Pancreas (tissue), 10 donors: Measurements from ENCODE around the gene FYCO1. TPM values are rescaled to one million over a fixed set of nuclear protein-coding genes. Genes with fewer than 3 reads are reported as not detected.
A peak's percentile ranks its signal among the peaks of the same experiment; 100 is the strongest.
"Not testable (repeated sequence)": the region's sequence is repeated elsewhere in the genome, so short reads cannot be mapped to it uniquely, and the experiment has no call there.

Experiments used
- ATAC-seq, 4 donors: fragments of 200-7000 bp; cut with Tn5 transposase; one replicate each; pipeline versions ENCODE4 v1.8.0 to v1.9.1; 2020; ENCODE audit warnings: mild to moderate bottlenecking in 4 of 4, moderate library complexity in 4 of 4
- DNase-seq, 6 donors: peaks; one replicate each; pipeline ENCODE4 v3.0.0-alpha.2; 2020
- FAIRE-seq: peaks from 2 replicates; lab custom pipeline; 2012; peaks lifted over from hg19 to GRCh38; lab: Jason Lieb, UNC
- H3K27ac ChIP-seq, 4 donors: fragments of 200-600 bp; sonication (generic); 1 replicate in 3 of 4; 2 replicates in 1 of 4; pipeline versions ENCODE4 v1.5.0 to v1.8.0; 2020
- H3K27me3 ChIP-seq, 4 donors: fragments of 200-600 bp; one replicate each; pipeline ENCODE4 v1.8.0; 2021
- H3K36me3 ChIP-seq, 3 donors: fragments of 200-600 bp; sonication (generic) in 1 of 3; one replicate each; pipeline versions ENCODE4 v1.5.0 to v1.8.0; 2020 to 2021
- H3K4me1 ChIP-seq, 3 donors: fragments of 200-600 bp; one replicate each; pipeline ENCODE4 v1.8.0; 2021
- H3K4me3 ChIP-seq, 4 donors: fragments of 200-600 bp; sonication (generic) in 2 of 4; one replicate each; pipeline versions ENCODE4 v1.5.0 to v1.8.0; 2020 to 2021
- H3K9me3 ChIP-seq, 4 donors: fragments of 200-600 bp; one replicate each; pipeline ENCODE4 v1.8.0; 2021
- WGBS, 2 donors: extraction: QIAGEN DNeasy Blood & Tissue Kit; methylation state at CpG; one replicate each; pipeline ENCODE4 v1.1.7; 2013; 5-methylcytosine and 5-hydroxymethylcytosine counted together
- intact Hi-C, 3 donors: fragments of 100-400 bp; cut with DNase I; formaldehyde crosslinking; loops; one replicate each; pipeline versions ENCODE4 v1.11.1 to v1.14.2; 2022
- polyA plus RNA-seq, 2 donors: library from polyadenylated mRNA; stranded (reverse); fragments of 200-250 nt; gene quantifications; one replicate each; pipeline ENCODE4 v1.2.3, GENCODE V29; 2013
- total RNA-seq, 6 donors: library from RNA; stranded (reverse); fragmentation: NEBNext Ultra II Directional in 4 of 6; extraction: Animal tissue kit (Norgen Biotek cat#: 25700) in 4 of 6; gene quantifications; one replicate each; pipeline versions ENCODE4 v1.2.1 to v1.2.4, GENCODE V29; 2021 to 2023
- TF ChIP-seq, protein P1 (sequence below), 4 donors: fragments of 200-600 bp; sonication (generic) in 3 of 4; IDR thresholded peaks; one replicate each; pipeline versions ENCODE4 v1.5.0 to v1.8.0; 2021; ENCODE audit warnings: antibody characterized with exemption in 4 of 4
- donor health status: healthy with polysubstance abuse.
- donor health status: DM: no; HTN: no; CAD: no; lungs with moderate emphysema.
- donor health status: DM: no; HTN: no; CAD: no.
- donor health status: control.
- donor health status: control.
- donor health status: Bipolar disorder and iron deficiency.
- donor health status: DM: yes; HTN: yes; CAD: no.
- donor health status: DM: no; HTN: no; CAD: no.
- donor health status: DM: no; HTN: no; CAD: no.
- donor health status: DM: yes; HTN: yes; CAD: no.

Gene FYCO1
- total and polyA plus RNA-seq, 8 donors = 9.3 to 25.1 (median 15.7) TPM

DNA sequence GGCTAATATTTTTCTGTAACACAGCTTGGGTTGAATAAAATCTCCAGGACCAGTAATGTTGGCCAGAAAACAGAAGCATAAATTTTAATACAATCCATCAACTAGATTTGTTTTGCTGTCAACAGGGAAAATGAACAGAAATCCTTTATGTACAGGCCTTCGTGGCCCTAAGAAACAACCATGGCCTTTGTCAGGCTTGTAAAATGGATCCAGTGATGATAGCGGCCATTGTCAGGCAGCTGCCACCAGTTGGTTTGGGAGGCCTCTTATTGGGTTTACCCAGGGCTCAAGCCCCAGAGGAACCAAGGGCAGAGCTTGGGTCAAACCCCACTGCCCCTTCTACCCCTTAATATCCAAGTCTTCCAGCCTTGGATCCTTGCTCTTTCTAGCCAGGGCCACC is 5.6 kb upstream of the FYCO1 start:
- 76 to 81% methylated on average over 2 of the region's 2 CpGs for WGBS, 2 donors
- no peak for FAIRE-seq

GRCh38 chr3:45997942-45998341 is 2.3 kb upstream of the FYCO1 start:
- TF ChIP-seq, protein P1, sequence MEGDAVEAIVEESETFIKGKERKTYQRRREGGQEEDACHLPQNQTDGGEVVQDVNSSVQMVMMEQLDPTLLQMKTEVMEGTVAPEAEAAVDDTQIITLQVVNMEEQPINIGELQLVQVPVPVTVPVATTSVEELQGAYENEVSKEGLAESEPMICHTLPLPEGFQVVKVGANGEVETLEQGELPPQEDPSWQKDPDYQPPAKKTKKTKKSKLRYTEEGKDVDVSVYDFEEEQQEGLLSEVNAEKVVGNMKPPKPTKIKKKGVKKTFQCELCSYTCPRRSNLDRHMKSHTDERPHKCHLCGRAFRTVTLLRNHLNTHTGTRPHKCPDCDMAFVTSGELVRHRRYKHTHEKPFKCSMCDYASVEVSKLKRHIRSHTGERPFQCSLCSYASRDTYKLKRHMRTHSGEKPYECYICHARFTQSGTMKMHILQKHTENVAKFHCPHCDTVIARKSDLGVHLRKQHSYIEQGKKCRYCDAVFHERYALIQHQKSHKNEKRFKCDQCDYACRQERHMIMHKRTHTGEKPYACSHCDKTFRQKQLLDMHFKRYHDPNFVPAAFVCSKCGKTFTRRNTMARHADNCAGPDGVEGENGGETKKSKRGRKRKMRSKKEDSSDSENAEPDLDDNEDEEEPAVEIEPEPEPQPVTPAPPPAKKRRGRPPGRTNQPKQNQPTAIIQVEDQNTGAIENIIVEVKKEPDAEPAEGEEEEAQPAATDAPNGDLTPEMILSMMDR (IDR thresholded peaks at IDR 0.05) = no peak
- Histone ChIP-seq H3K4me1 (peaks cover 6 to 20% (median 12%) of the 10 kb centered on the region in 3 donors), H3K27ac (no peak overlapping the region), H3K27me3 (no peaks in the 10 kb centered on the region), H3K36me3 (no peaks in the 10 kb centered on the region), H3K9me3 (no peaks in the 10 kb centered on the region), H3K4me3 (no peak overlapping the region)
- 71 to 91% methylated on average over 2 of the region's 2 CpGs for WGBS, 2 donors
- ATAC-seq (no peak), FAIRE-seq (no peak), DNase-seq (no peak)
- intact Hi-C loops = no loop called here

More for the DNA sequence above, 5.6 kb upstream of the FYCO1 start:
- ATAC-seq (no peak), DNase-seq (no peak)
- Histone ChIP-seq H3K4me3 (no peak overlapping the region), H3K27ac (no peak overlapping the region), H3K9me3 (no peaks in the 10 kb centered on the region), H3K4me1 (peaks cover 0 to under 1% (median 0%) of the 10 kb centered on the region in 3 donors), H3K36me3 (no peaks in the 10 kb centered on the region), H3K27me3 (no peaks in the 10 kb centered on the region)
- TF ChIP-seq, protein P1 (IDR thresholded peaks at IDR 0.05) = no peak
- intact Hi-C loops = no loop called here

- H3K4me3 ChIP-seq, FAIRE-seq, H3K27ac ChIP-seq, H3K9me3 ChIP-seq, H3K27me3 ChIP-seq, H3K36me3 ChIP-seq, DNase-seq, intact Hi-C loops, ATAC-seq: not testable (repeated sequence)
- peaks cover 8 to 24% (median 17%) of the 10 kb centered on the region in 3 donors for H3K4me1 ChIP-seq
- WGBS, 2 donors = 87 to 91% methylated on average over 19 of the region's 19 CpGs
These were observed 1.9 kb upstream of the FYCO1 start for GRCh38 chr3:45997499-45997898.

DNA sequence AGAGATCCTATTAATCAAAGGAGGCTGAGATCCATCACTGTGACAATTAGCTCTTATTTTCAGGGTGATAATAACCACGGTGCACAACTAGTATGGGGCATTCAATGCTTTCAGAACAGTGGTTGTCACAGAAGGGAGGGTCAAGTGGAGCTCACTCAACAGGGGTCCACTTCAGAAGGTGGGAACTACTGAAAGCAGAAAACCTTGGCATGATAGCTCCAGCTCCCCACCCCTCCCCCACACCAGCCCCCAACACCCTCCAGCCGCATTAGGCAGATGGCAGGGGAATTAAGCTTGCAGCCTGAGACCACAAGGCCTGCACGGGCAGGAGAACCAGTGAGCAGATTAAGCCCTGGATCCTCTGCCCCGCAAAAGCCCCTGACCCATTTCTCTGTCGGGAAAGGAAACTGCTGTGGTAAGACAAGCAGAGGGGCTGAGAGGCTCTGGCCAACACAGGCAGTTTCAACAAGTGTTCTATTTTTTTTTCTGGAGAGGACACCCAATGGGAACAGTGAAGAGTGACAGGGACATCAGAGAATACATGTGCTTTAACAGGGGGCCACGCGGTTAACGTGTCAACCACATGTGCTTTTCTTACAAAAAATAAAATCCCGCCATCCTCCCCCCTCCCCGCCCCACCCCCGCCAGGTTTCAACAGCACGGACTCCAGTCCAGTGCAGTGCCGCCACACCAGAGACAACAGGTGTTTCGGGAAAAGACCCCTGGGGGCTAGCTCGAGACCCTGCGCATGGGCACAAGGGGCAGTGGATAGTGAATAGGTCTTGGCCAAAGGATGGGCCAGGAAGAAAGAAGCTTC is 997 bp downstream of the FYCO1 start:
- H3K36me3 ChIP-seq = no peaks in the 10 kb centered on the region
- intact Hi-C loops = no loop called here
- no peaks in the 10 kb centered on the region for H3K9me3 ChIP-seq
- peak; percentile 43 to 56 (median 51) for ATAC-seq
- no peak for FAIRE-seq
- 2 to 3% methylated on average over 16 of the region's 16 CpGs for WGBS, 2 donors
- DNase-seq = peak in 1 of 6 donors; percentile 66
- peak overlapping the region; percentile 54 to 93 (median 89) for H3K27ac ChIP-seq
- H3K4me3 ChIP-seq = peak overlapping the region; percentile 77 to 92 (median 84)
- H3K27me3 ChIP-seq = no peaks in the 10 kb centered on the region
- peaks cover 8 to 37% (median 21%) of the 10 kb centered on the region in 3 donors for H3K4me1 ChIP-seq
- TF ChIP-seq, protein P1 (IDR thresholded peaks at IDR 0.05) = no peak

GRCh38 chr3:45993421-45994027 is 2.1 kb downstream of the FYCO1 start:
- 56 to 71% methylated on average over 3 of the region's 3 CpGs for WGBS, 2 donors
- Histone ChIP-seq H3K27ac (peak overlapping the region in 2 of 4 donors; percentile 25 to 93), H3K4me3 (no peak overlapping the region), H3K36me3 (no peaks in the 10 kb centered on the region), H3K4me1 (peaks cover 17 to 48% (median 30%) of the 10 kb centered on the region in 3 donors), H3K27me3 (no peaks in the 10 kb centered on the region), H3K9me3 (no peaks in the 10 kb centered on the region)
- no peak for ATAC-seq
- TF ChIP-seq, protein P1 (IDR thresholded peaks at IDR 0.05) = no peak
- FAIRE-seq = no peak
- intact Hi-C loops = no loop called here
- no peak for DNase-seq
